ENCODE measurements around the gene SMIM26.

The SMIM26 gene

DNA sequence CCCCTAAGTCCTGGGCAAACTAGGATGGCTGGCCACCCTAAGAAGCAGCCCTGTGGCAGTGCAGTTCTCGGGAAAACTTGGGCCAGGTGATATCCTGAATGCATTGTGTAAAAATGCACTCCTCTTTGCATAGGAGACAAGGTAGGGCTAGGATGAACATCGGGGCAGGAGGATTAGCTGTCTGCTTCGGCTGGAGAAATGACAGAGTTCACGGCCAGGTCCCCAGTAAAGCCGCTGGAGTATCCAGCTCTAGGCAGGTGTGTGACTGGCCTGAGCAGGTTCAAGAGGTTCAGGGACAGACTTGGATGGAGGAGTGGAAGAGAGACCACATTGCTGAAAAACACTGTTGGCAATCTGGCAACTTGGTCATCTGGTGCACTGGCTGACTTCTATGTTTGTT, 47.0 kb downstream of the SMIM26 start:
- TF ChIP-seq, protein P1, sequence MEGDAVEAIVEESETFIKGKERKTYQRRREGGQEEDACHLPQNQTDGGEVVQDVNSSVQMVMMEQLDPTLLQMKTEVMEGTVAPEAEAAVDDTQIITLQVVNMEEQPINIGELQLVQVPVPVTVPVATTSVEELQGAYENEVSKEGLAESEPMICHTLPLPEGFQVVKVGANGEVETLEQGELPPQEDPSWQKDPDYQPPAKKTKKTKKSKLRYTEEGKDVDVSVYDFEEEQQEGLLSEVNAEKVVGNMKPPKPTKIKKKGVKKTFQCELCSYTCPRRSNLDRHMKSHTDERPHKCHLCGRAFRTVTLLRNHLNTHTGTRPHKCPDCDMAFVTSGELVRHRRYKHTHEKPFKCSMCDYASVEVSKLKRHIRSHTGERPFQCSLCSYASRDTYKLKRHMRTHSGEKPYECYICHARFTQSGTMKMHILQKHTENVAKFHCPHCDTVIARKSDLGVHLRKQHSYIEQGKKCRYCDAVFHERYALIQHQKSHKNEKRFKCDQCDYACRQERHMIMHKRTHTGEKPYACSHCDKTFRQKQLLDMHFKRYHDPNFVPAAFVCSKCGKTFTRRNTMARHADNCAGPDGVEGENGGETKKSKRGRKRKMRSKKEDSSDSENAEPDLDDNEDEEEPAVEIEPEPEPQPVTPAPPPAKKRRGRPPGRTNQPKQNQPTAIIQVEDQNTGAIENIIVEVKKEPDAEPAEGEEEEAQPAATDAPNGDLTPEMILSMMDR (IDR thresholded peaks at IDR 0.05; ENCODE audit: control extremely low read depth, extremely low read depth, low read depth, missing control alignments), result no peak
- CTCF ChIA-PET, result interaction anchor here (1.1 to 3.0 kb wide), 3 partner anchors 12 to 25 kb away, joined by 3 to 15 read pairs (median 3); no protein-coding TSS in a partner anchor
- POLR2A ChIA-PET, result no interaction called here
- DNase-seq (ENCODE audit: extremely low spot score), result no peak

- ChIA-PET CTCF (interaction anchor here (0.9 to 3.0 kb wide), 3 partner anchors 11 to 17 kb away, joined by 3 to 15 read pairs (median 3); no protein-coding TSS in a partner anchor), POLR2A (no interaction called here)
- DNase-seq (ENCODE audit: extremely low spot score), result no peak
- TF ChIP-seq, protein P1 (IDR thresholded peaks at IDR 0.05; ENCODE audit: control extremely low read depth, extremely low read depth, low read depth, missing control alignments), result no peak
Measured at GRCh38 chr20:18615020-18615650, 47.9 kb downstream of the SMIM26 start.
